ENCODE results near the gene MSRB3.

Gene MSRB3

DNA sequence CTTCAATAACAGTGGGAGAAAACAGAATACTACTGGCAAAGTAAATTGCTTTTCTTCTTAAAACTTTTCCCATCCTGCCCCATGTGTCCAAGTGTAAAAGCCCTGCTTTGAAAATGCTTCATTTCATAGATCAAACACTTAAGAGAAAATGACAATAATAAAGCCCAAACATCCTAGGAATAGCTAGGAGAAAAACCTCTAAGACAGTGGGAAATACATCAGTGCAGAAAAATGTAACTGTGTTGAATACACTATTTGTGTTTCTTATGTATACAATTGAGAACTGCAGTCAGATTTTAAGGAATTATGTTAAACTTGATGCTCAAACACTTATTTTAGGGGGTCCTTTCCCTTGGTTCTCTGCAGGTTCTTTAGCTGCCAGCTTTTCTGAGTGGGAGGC, 181.1 kb downstream of the MSRB3 start:
- Histone ChIP-seq H3K4me3 (no peak overlapping the region), H3K27ac (no peak overlapping the region)
- TF ChIP-seq CTCF (IDR thresholded peaks at IDR 0.05), result no peak
- DNase-seq (ENCODE audit: low spot score), result no peak

- Histone ChIP-seq H3K27ac (no peak overlapping the region), H3K4me3 (no peak overlapping the region)
- TF ChIP-seq CTCF (IDR thresholded peaks at IDR 0.05), result no peak
- no peak for DNase-seq (ENCODE audit: low spot score)
These were observed 181.6 kb downstream of the MSRB3 start for GRCh38 chr12:65460063-65460462.

DNA sequence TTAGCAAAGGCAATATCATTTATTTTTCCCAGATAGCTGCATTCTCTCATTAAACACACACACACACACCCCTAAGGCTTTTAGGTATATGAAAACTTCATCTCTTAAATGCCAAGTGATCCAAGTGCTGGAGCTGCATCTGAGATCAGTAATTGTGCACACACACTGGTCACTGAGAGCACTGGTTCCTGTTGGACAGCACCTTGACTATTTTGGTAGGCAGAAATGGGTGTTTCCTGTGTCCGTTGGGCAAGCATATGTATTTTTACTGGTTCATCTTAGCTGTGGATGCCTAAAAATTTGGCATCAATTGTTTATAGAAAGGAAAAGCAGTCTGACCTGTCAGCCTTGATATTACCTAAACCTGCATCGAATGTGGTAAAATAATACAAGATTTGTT, 182.5 kb downstream of the MSRB3 start:
- no peak for DNase-seq (ENCODE audit: low spot score)
- Histone ChIP-seq H3K27ac (no peak overlapping the region), H3K4me3 (no peak overlapping the region)
- no peak for TF ChIP-seq CTCF (IDR thresholded peaks at IDR 0.05)

GRCh38 chr12:65462484-65462883, 184.0 kb downstream of the MSRB3 start:
- TF ChIP-seq CTCF (IDR thresholded peaks at IDR 0.05), result no peak
- DNase-seq (ENCODE audit: low spot score), result no peak
- Histone ChIP-seq H3K27ac (no peak overlapping the region), H3K4me3 (no peak overlapping the region)

GRCh38 chr12:65463082-65463481, 184.6 kb downstream of the MSRB3 start:
- no peak for DNase-seq (ENCODE audit: low spot score)
- no peak overlapping the region for H3K27ac ChIP-seq
- TF ChIP-seq CTCF (IDR thresholded peaks at IDR 0.05), result no peak
- no peak overlapping the region for H3K4me3 ChIP-seq

- Histone ChIP-seq H3K4me3 (no peak overlapping the region), H3K27ac (no peak overlapping the region)
- TF ChIP-seq CTCF (IDR thresholded peaks at IDR 0.05), result no peak
- no peak for DNase-seq (ENCODE audit: low spot score)
These were observed 185.1 kb downstream of the MSRB3 start for GRCh38 chr12:65463611-65464010.

GRCh38 chr12:65464930-65465329, 186.4 kb downstream of the MSRB3 start:
- DNase-seq (ENCODE audit: low spot score), result no peak
- no peak overlapping the region for H3K4me3 ChIP-seq
- no peak overlapping the region for H3K27ac ChIP-seq
- no peak for TF ChIP-seq CTCF (IDR thresholded peaks at IDR 0.05)

All from coronary artery (tissue), 2 donors.